ENCODE data around the gene G3BP1.

GRCh38 chr5:151722546-151722945, 49.2 kb upstream of the G3BP1 start:
- TF ChIP-seq CTCF (conservative IDR thresholded peaks at IDR 0.05; ENCODE audit: low read length) (no peak), EZH2phosphoT487 (IDR thresholded peaks at IDR 0.05; ENCODE audit: borderline replicate concordance) (no peak)

Measured in Loucy (cell line).